Neutrophil (primary cell): ENCODE measurements around the gene CCDC192.

Experiments used
- H3K27ac ChIP-seq: fragments of 200-600 bp; sonication (generic); 2 replicates; pipeline ENCODE4 v1.5.1; 2016; ENCODE audit warnings: mild to moderate bottlenecking, moderate library complexity
- H3K27me3 ChIP-seq: fragments of 200-600 bp; sonication (generic); 2 replicates; pipeline ENCODE4 v1.6.0; 2016; ENCODE audit warnings: mild to moderate bottlenecking
- H3K36me3 ChIP-seq: fragments of 200-600 bp; sonication (generic); 2 replicates; pipeline ENCODE4 v1.5.1; 2017
- H3K4me1 ChIP-seq, 2 experiments: fragments of 200-600 bp in 1 of 2; sonication (generic) in 1 of 2; 1 replicate in 1 of 2; 2 replicates in 1 of 2; pipeline versions ENCODE4 v1.5.1 to v1.6.1; 2013 to 2016; ENCODE audit warnings: low read depth in 1 of 2, low read length in 1 of 2, mild to moderate bottlenecking in 1 of 2, moderate library complexity in 1 of 2; ENCODE audit not compliant: control insufficient read depth in 1 of 2, insufficient read depth in 1 of 2
- H3K4me3 ChIP-seq, 2 experiments: fragments of 200-600 bp in 1 of 2; sonication (generic) in 1 of 2; 1 replicate in 1 of 2; 2 replicates in 1 of 2; pipeline ENCODE4 v1.5.1; 2013 to 2016; ENCODE audit warnings: low read depth in 1 of 2, low read length in 1 of 2, mild to moderate bottlenecking in 1 of 2, moderate library complexity in 1 of 2
- H3K9me3 ChIP-seq: fragments of 200-600 bp; sonication (generic); 2 replicates; pipeline ENCODE4 v1.5.1; 2016
- CTCF ChIP-seq: fragments of 200-600 bp; sonication (generic); IDR thresholded peaks from 2 replicates; pipeline ENCODE4 v1.5.1; 2016; ENCODE audit warnings: antibody characterized with exemption

CCDC192 gene

DNA sequence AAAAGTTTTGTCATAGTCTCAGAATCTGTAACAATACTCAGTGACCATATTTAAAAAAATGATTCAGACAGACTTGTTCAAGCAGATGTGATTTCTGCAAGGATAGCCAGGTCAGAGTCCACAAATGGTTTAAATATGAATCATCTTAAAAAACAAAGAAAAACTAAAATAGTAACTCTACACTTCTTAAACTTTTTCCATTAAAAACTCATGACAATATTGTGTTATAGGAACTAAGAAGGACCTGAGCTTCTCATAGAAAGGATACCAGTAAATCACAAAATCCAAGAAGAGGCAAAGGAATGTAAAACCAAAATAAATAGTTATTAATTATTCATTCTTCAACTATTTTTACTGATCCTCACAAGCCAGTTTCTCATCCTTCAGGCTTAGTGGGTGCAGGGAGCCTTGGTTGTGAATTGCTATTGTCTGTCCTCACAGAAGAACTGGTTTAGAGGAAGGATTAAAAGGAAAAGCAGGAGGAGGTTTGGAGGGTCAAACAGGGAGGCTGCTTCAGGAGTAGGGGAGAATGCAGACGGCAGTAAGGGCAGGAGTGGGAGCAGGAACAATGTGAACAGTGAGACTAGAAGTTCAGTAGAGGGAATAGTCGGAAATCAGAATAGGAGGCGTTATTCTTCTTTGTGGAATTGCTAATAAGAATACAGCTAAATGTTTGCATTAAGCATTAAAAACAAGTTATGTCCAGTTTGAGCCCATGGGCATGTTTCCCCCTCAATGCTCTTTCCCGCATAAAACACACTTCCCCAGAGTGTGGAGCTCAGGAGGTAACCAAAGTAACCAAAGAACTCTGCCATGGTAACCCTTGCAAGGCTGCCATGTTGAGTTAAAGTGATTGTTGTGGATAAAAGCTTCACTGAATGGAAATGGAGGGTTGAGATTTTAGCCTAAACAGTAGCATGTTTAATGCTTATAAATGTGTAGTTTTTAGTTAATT is 110.7 kb downstream of the CCDC192 start:
- Histone ChIP-seq H3K4me1 (peaks cover 9 to 11% of the 10 kb centered on the region in 2 experiments), H3K27me3 (no peaks in the 10 kb centered on the region), H3K36me3 (no peaks in the 10 kb centered on the region), H3K27ac (no peak overlapping the region), H3K4me3 (no peak overlapping the region), H3K9me3 (no peaks in the 10 kb centered on the region)
- no peak for TF ChIP-seq CTCF

GRCh38 chr5:127814588-127814973 is 111.4 kb downstream of the CCDC192 start:
- Histone ChIP-seq H3K4me1 (peaks cover 9 to 11% of the 10 kb centered on the region in 2 experiments), H3K27me3 (no peaks in the 10 kb centered on the region), H3K9me3 (no peaks in the 10 kb centered on the region), H3K36me3 (no peaks in the 10 kb centered on the region), H3K27ac (no peak overlapping the region), H3K4me3 (no peak overlapping the region)
- no peak for TF ChIP-seq CTCF

- H3K9me3 ChIP-seq: no peaks in the 10 kb centered on the region
- no peak overlapping the region for H3K27ac ChIP-seq
- H3K27me3 ChIP-seq: no peaks in the 10 kb centered on the region
- no peak for TF ChIP-seq CTCF
- H3K4me3 ChIP-seq: no peak overlapping the region
- no peaks in the 10 kb centered on the region for H3K36me3 ChIP-seq
- peaks cover 8 to 13% of the 10 kb centered on the region in 2 experiments for H3K4me1 ChIP-seq
Observed at GRCh38 chr5:127820910-127821553, 117.8 kb downstream of the CCDC192 start.

DNA sequence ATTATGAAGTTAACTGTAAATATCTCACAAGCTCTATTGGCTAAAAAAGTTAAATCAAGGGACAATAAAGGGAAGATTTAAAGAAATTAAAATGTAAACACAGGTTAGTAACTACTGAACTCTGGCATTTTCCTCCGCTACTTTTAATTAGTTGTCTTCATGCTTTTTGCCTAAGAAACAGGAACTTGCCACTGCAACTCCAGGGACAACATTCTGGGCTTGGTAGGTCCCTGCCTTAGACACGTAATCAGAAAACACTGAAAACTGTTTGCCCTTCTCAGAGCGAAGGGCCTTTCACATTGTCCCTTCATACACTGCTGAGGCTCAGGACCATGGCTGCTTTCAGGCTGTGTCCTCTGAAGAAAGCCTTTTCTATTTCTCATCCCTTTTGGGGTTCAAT is 118.7 kb downstream of the CCDC192 start:
- Histone ChIP-seq H3K27ac (no peak overlapping the region), H3K36me3 (no peaks in the 10 kb centered on the region), H3K4me3 (no peak overlapping the region), H3K9me3 (no peaks in the 10 kb centered on the region), H3K4me1 (peaks cover 8 to 13% of the 10 kb centered on the region in 2 experiments), H3K27me3 (no peaks in the 10 kb centered on the region)
- no peak for TF ChIP-seq CTCF

GRCh38 chr5:127824126-127824525 is 120.9 kb downstream of the CCDC192 start:
- no peak overlapping the region for H3K27ac ChIP-seq
- no peak for TF ChIP-seq CTCF
- H3K27me3 ChIP-seq: no peaks in the 10 kb centered on the region
- no peak overlapping the region for H3K4me3 ChIP-seq
- H3K4me1 ChIP-seq: peaks cover 8 to 13% of the 10 kb centered on the region in 2 experiments
- H3K36me3 ChIP-seq: no peaks in the 10 kb centered on the region
- no peaks in the 10 kb centered on the region for H3K9me3 ChIP-seq
